Mucosa of descending colon (tissue), 3 donors: ENCODE measurements around the gene MEX3B. TPM values are rescaled to one million over a fixed set of nuclear protein-coding genes. Genes with fewer than 3 reads are reported as not detected.

ENCODE experiments used
- ATAC-seq: fragments of 200-7000 bp; cut with Tn5 transposase; one replicate; pipeline ENCODE4 v1.9.1; 2020; ENCODE audit warnings: mild to moderate bottlenecking, moderate library complexity
- DNase-seq, 3 donors: peaks; one replicate each; pipeline ENCODE4 v3.0.0-alpha.2; 2020
- H3K36me3 ChIP-seq: fragments of 200-600 bp; one replicate; pipeline ENCODE4 v1.8.0; 2021; ENCODE audit warnings: low read depth, mild to moderate bottlenecking
- H3K4me1 ChIP-seq: fragments of 200-600 bp; one replicate; pipeline ENCODE4 v1.8.0; 2021; ENCODE audit warnings: low read depth, mild to moderate bottlenecking
- H3K4me3 ChIP-seq: fragments of 200-600 bp; one replicate; pipeline ENCODE4 v1.8.0; 2021; ENCODE audit warnings: mild to moderate bottlenecking
- H3K9me3 ChIP-seq: fragments of 200-600 bp; one replicate; pipeline ENCODE4 v1.8.0; 2021; ENCODE audit warnings: mild to moderate bottlenecking
- intact Hi-C, 2 donors: fragments of 100-400 bp; cut with DNase I in 1 of 2; cut with micrococcal nuclease in 1 of 2; formaldehyde crosslinking; loops; one replicate each; pipeline versions ENCODE4 v1.11.0 to v1.11.1; 2022; cut with DNase I, micrococcal nuclease
- total RNA-seq, 3 donors: library from RNA; stranded (reverse); fragmentation: NEBNext Ultra II Directional in 2 of 3; extraction: Animal tissue kit (Norgen Biotek cat#: 25700) in 2 of 3; gene quantifications; one replicate each; pipeline versions ENCODE4 v1.2.1 to v1.2.4, GENCODE V29; 2021 to 2023
- TF ChIP-seq, protein P1 (sequence below): fragments of 200-600 bp; IDR thresholded peaks from one replicate; pipeline ENCODE4 v1.8.0; 2022; ENCODE audit warnings: antibody characterized with exemption, mild to moderate bottlenecking
- donor health status: DM: no; HTN: no; CAD: no; lungs with moderate emphysema.
- donor health status: DM: no; HTN: no; CAD: no.
- donor health status: DM: no; HTN: yes; CAD: no.

MEX3B gene
- total RNA-seq, 3 donors from 2014 or later: 0.29 to 5.5 (median 1.1) TPM

DNA sequence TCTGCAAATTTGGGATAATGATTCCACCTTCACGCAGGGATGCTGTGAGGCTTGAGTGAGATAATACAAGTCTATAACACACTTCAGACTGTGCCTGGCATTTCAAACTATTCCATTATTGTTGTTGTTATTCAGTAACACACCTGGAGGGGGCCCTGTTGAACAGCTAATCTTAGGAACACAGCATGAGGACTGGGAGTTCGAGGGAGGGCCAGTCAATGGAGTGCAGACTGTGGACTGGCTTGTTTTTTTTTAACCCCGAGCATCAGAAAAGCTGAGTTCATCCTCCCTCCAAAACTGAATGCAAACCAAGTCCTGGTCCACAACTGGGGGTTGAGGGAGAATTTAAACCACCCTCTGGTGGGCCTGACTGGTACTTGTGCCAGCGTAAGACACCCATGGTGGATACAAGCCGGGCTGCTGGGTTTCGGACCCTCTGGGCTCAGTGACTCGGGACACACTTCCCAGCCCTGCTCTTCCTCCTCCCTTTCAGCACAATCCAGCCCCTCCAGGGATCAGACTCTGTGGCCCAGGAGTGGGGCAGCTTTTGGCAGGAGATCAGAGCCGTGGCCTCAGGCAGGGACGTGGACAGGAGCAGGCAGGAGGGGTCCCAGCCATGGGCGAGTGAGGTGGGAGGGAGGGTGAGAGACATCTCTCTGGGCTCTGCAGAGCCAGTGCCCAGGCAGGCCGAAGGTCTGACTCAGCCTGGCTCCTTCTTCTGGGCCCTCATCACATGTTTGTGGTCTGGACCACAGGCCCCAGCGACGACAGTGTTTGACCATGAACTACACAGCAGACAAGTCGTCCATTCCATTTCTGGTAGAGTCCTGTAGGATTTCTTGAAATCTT is 36.3 kb upstream of the MEX3B start:
- ATAC-seq: no peak

GRCh38 chr15:82080774-82081173 is 35.0 kb upstream of the MEX3B start:
- no peak overlapping the region for H3K4me3 ChIP-seq
- no peaks in the 10 kb centered on the region for H3K4me1 ChIP-seq
- intact Hi-C loops: no loop called here
- DNase-seq (no peak), ATAC-seq (no peak)
- TF ChIP-seq, protein P1, sequence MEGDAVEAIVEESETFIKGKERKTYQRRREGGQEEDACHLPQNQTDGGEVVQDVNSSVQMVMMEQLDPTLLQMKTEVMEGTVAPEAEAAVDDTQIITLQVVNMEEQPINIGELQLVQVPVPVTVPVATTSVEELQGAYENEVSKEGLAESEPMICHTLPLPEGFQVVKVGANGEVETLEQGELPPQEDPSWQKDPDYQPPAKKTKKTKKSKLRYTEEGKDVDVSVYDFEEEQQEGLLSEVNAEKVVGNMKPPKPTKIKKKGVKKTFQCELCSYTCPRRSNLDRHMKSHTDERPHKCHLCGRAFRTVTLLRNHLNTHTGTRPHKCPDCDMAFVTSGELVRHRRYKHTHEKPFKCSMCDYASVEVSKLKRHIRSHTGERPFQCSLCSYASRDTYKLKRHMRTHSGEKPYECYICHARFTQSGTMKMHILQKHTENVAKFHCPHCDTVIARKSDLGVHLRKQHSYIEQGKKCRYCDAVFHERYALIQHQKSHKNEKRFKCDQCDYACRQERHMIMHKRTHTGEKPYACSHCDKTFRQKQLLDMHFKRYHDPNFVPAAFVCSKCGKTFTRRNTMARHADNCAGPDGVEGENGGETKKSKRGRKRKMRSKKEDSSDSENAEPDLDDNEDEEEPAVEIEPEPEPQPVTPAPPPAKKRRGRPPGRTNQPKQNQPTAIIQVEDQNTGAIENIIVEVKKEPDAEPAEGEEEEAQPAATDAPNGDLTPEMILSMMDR: no peak
- no peaks in the 10 kb centered on the region for H3K9me3 ChIP-seq
- H3K36me3 ChIP-seq: no peaks in the 10 kb centered on the region

More for the DNA sequence above, 36.3 kb upstream of the MEX3B start:
- TF ChIP-seq, protein P1: no peak
- no peaks in the 10 kb centered on the region for H3K36me3 ChIP-seq
- H3K4me1 ChIP-seq: no peaks in the 10 kb centered on the region
- intact Hi-C loops: no loop called here
- no peak overlapping the region for H3K4me3 ChIP-seq
- H3K9me3 ChIP-seq: no peaks in the 10 kb centered on the region
- DNase-seq: no peak

DNA sequence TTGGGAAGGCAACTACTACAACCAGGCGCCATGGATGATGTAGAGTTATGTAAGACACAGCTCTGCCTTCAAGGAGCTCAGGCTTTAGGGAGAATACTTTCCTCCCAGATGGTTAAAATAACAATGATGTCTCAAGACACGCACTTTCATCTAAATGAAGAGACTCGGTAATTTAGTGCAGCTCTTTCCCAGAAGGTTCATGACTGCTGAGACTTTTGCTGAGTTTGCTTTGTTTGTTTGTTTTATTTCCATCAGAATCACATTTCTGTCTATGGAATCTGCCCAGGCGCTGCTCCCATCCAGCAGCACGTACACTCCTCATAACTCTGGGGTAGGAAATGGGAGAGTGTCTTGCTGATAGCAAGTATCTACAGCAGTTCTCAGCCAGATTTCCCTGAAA is 33.9 kb upstream of the MEX3B start:
- intact Hi-C loops: no loop called here
- Histone ChIP-seq H3K4me3 (no peak overlapping the region), H3K9me3 (no peaks in the 10 kb centered on the region), H3K36me3 (no peaks in the 10 kb centered on the region), H3K4me1 (no peaks in the 10 kb centered on the region)
- no peak for ATAC-seq
- TF ChIP-seq, protein P1: no peak
- no peak for DNase-seq

- TF ChIP-seq, protein P1: no peak
- no peak for ATAC-seq
- DNase-seq: no peak
- no peak overlapping the region for H3K4me3 ChIP-seq
- H3K9me3 ChIP-seq: peaks cover 3% of the 10 kb centered on the region
- no peaks in the 10 kb centered on the region for H3K4me1 ChIP-seq
- intact Hi-C loops: no loop called here
- H3K36me3 ChIP-seq: no peaks in the 10 kb centered on the region
These were observed 28.8 kb upstream of the MEX3B start for GRCh38 chr15:82074610-82075009.

DNA sequence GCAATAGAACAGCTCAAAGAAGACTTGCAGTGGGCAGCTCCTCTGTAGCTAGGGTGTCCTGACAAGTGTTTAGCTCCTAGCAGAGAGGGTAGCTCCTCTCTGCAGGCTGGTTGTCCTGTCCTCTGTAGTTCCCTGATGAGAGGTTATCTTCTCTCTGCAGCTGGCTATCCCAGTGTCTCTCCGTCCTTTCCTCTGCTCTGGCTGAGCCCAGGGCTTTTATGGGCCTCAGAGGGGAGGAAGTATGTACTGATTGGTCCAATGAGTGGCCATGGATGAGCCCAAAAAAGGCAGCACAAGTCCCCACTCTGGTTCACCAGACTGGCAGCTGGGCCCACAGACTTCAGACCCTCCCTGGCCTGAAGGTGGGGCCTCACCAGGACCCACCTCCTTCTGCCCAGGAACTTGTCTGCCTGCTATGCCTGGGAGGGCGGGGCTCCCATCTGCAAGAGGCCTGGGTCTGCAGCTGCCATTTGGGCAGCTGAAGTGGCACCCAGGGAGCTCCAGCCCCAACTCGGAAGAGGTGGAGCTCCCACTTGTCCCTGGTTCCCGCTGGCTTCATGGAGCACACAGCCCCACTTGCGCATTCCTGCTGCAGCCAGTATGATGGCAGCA is 27.2 kb upstream of the MEX3B start:
- H3K9me3 ChIP-seq: peaks cover 3% of the 10 kb centered on the region
- DNase-seq (no peak), ATAC-seq (no peak)
- H3K4me1 ChIP-seq: no peaks in the 10 kb centered on the region
- intact Hi-C loops: no loop called here
- no peaks in the 10 kb centered on the region for H3K36me3 ChIP-seq
- TF ChIP-seq, protein P1: no peak
- no peak overlapping the region for H3K4me3 ChIP-seq
